Upper lobe of left lung (tissue), 4 donors: ENCODE data around the gene CNTNAP5.

Source experiments
- CTCF ChIP-seq, 6 experiments: fragments of 450-650 bp in 4 of 6; fragments of 200-600 bp in 2 of 6; sonication (generic) in 2 of 6; IDR thresholded peaks; one replicate each; pipeline ENCODE4 v1.5.1; 2016 to 2019; ENCODE audit warnings: antibody characterized with exemption in 6 of 6
- EP300 ChIP-seq, 4 donors: sonication (generic); formaldehyde crosslinking; IDR thresholded peaks; one replicate each; pipeline ENCODE4 v1.5.1; 2017; ENCODE audit warnings: antibody characterized with exemption in 4 of 4, control low read depth in 2 of 4
- POLR2A ChIP-seq, 4 donors: fragments of 450-650 bp; IDR thresholded peaks; one replicate each; pipeline ENCODE4 v1.5.1; 2016 to 2017; ENCODE audit warnings: antibody characterized with exemption in 4 of 4, mild to moderate bottlenecking in 2 of 4
- POLR2AphosphoS5 ChIP-seq, 2 donors: sonication (generic); formaldehyde crosslinking; IDR thresholded peaks; one replicate each; pipeline ENCODE4 v1.5.1; 2017; ENCODE audit warnings: antibody characterized with exemption in 2 of 2

GRCh38 chr2:124281541-124281940 lies 256.5 kb downstream of the CNTNAP5 start:
- TF ChIP-seq CTCF (IDR thresholded peaks at IDR 0.05) (no peak), POLR2AphosphoS5 (IDR thresholded peaks at IDR 0.05) (no peak), POLR2A (IDR thresholded peaks at IDR 0.05) (no peak), EP300 (IDR thresholded peaks at IDR 0.05) (no peak)
